K562 (cell line): ENCODE data around the gene MIB2. TPM values are rescaled to one million over a fixed set of nuclear protein-coding genes. Genes with fewer than 3 reads are reported as not detected.

Experiments used
- ARID4B ChIP-seq: sonication (generic); formaldehyde crosslinking; IDR thresholded peaks from 2 replicates; pipeline ENCODE4 v1.8.0; 2022; ENCODE audit warnings: mild to moderate bottlenecking, missing genetic modification reagents
- BRCA1 ChIP-seq, 2 experiments: fragments of 450-650 bp in 1 of 2; sonication (generic) in 1 of 2; formaldehyde crosslinking in 1 of 2; IDR thresholded peaks; 2 replicates each; pipeline versions ENCODE4 v1.5.0 to v1.6.1; 2017 to 2020; ENCODE audit warnings: mild to moderate bottlenecking in 1 of 2, missing genetic modification reagents in 1 of 2
- CBX8 ChIP-seq: fragments of 200-600 bp; sonication (generic); IDR thresholded peaks from 2 replicates; pipeline ENCODE4 v1.6.1; 2012; ENCODE audit warnings: borderline replicate concordance, mixed run types, low read depth, mild to moderate bottlenecking, moderate library complexity, mixed read lengths, low read length, control low read depth, inconsistent platforms; ENCODE audit not compliant: poor library complexity, severe bottlenecking; ENCODE audit errors: extremely low read depth
- CHCHD3 ChIP-seq: fragments of 250-450 bp; sonication (Bioruptor Pico); IDR thresholded peaks from 2 replicates; pipeline ENCODE4 v2.1.2; 2022; ENCODE audit warnings: mild to moderate bottlenecking
- ETV5 ChIP-seq: sonication (generic); formaldehyde crosslinking; IDR thresholded peaks from 2 replicates; pipeline ENCODE4 v1.4.0; 2020; ENCODE audit warnings: low read depth, mild to moderate bottlenecking, missing genetic modification reagents
- GATAD2A ChIP-seq: fragments of 450-650 bp; IDR thresholded peaks from 2 replicates; pipeline ENCODE4 v1.6.1; 2017
- HDAC2 ChIP-seq: fragments of 450-650 bp; IDR thresholded peaks from 2 replicates; pipeline ENCODE4 v1.6.1; 2016; ENCODE audit warnings: mild to moderate bottlenecking
- HDAC6 ChIP-seq: IDR thresholded peaks from 2 replicates; pipeline ENCODE4 v1.6.1; 2012; ENCODE audit warnings: low read depth, mild to moderate bottlenecking, control low read depth, inconsistent platforms, low read length, moderate library complexity
- KHSRP ChIP-seq: fragments of 450-650 bp; IDR thresholded peaks from 2 replicates; pipeline ENCODE4 v1.6.1; 2017
- NFYB ChIP-seq: IDR thresholded peaks from 2 replicates; pipeline ENCODE4 v1.6.1; 2011; ENCODE audit warnings: mild to moderate bottlenecking, moderate library complexity; ENCODE audit not compliant: insufficient read length; ENCODE audit errors: extremely low read depth
- NR4A1 ChIP-seq, 2 experiments: fragments of 250-450 bp in 1 of 2; fragments of 450-650 bp in 1 of 2; sonication (Bioruptor Pico) in 1 of 2; IDR thresholded peaks; 2 replicates each; pipeline versions ENCODE4 v1.4.0 to v1.6.1; 2016 to 2020; ENCODE audit warnings: mild to moderate bottlenecking in 2 of 2, missing compliant biosample characterization in 1 of 2, missing genetic modification characterization in 1 of 2, moderate library complexity in 1 of 2
- POLR2AphosphoS5 ChIP-seq: IDR thresholded peaks from 2 replicates; pipeline ENCODE4 v1.6.1; 2011; ENCODE audit warnings: mild to moderate bottlenecking, low read depth, low read length, moderate library complexity; ENCODE audit not compliant: control insufficient read depth, insufficient read depth
- SOX6 ChIP-seq: fragments of 450-650 bp; IDR thresholded peaks from 2 replicates; pipeline ENCODE4 v1.6.1; 2014; ENCODE audit warnings: mild to moderate bottlenecking
- STAT5A ChIP-seq: IDR thresholded peaks from 2 replicates; pipeline ENCODE4 v1.6.1; 2012; ENCODE audit warnings: low read length, inconsistent platforms, borderline replicate concordance
- STAT5B ChIP-seq: fragments of 250-450 bp; sonication (Bioruptor Pico); IDR thresholded peaks from 2 replicates; pipeline ENCODE4 v1.8.0; 2021; ENCODE audit warnings: mild to moderate bottlenecking, inconsistent platforms
- THAP7 ChIP-seq: fragments of 250-450 bp; sonication (Bioruptor Pico); IDR thresholded peaks from 2 replicates; pipeline ENCODE4 v1.5.0; 2021
- ZBTB7A ChIP-seq: IDR thresholded peaks from 2 replicates; pipeline ENCODE4 v1.6.1; 2011; ENCODE audit warnings: low read depth, mild to moderate bottlenecking, low read length, moderate library complexity, borderline replicate concordance; ENCODE audit not compliant: control insufficient read depth
- ZEB2 ChIP-seq: fragments of 450-650 bp; IDR thresholded peaks from 2 replicates; pipeline ENCODE4 v1.6.1; 2016
- ZFP36 ChIP-seq: fragments of 150-350 bp; IDR thresholded peaks from 2 replicates; pipeline ENCODE4 v1.6.1; 2018; ENCODE audit warnings: low read length, low read depth; ENCODE audit not compliant: partially characterized antibody
- ZNF239 ChIP-seq: fragments of 250-450 bp; sonication (Bioruptor Pico); IDR thresholded peaks from 2 replicates; pipeline ENCODE4 v1.4.0; 2020; ENCODE audit warnings: mild to moderate bottlenecking
- ZNF280A ChIP-seq: fragments of 450-650 bp; IDR thresholded peaks from 2 replicates; pipeline ENCODE4 v1.6.1; 2018; ENCODE audit warnings: mild to moderate bottlenecking, low read depth; ENCODE audit not compliant: partially characterized antibody
- polyA plus RNA-seq, 8 experiments: library from polyadenylated mRNA; depleted of rRNA in 4 of 8; stranded (reverse) in 5 of 8; unstranded in 3 of 8; fragments of >200 nt; fragmentation: Nextera tagmentation in 2 of 8; fragmentation: Illumina TruSeq in 1 of 8; extraction: Ambion mirVana in 2 of 8; extraction: Trizol in 1 of 8; gene quantifications; 2 replicates each; pipeline versions ENCODE4 v1.2.1 to v1.2.3, GENCODE V29; 2011 to 2014; ENCODE audit warnings: inconsistent platforms in 1 of 8, missing spikeins in 1 of 8
- total RNA-seq, 7 experiments: library from RNA; depleted of rRNA in 6 of 7; stranded (reverse); fragments of >200 nt in 6 of 7; fragmentation: Illumina TruSeq in 2 of 7; extraction: Trizol in 2 of 7; gene quantifications; 2 replicates each; pipeline versions ENCODE4 v1.2.1 to v1.2.3, GENCODE V29; 2011 to 2021; ENCODE audit warnings: low replicate concordance in 1 of 7

The MIB2 gene
- total and polyA plus RNA-seq, 9 of the 15 experiments (the other 6 are each of a cell fraction or from before 2014, with no cell fraction given), result 0.04 to 17.0 (median 4.9) TPM; not detected in 1

GRCh38 chr1:1599935-1600860, 15.1 kb upstream of the MIB2 start, which contains the start of gene FNDC10 (continued):
- TF ChIP-seq THAP7 (CRISPR knock-in tag) (no peak), NFYB (no peak), ZNF239 (CRISPR knock-in tag) (no peak), STAT5B (CRISPR knock-in tag) (no peak), GATAD2A (no peak), STAT5A (no peak), HDAC2 (no peak), ETV5 (CRISPR knock-in tag) (no peak), POLR2AphosphoS5 (no peak), HDAC6 (no peak; the same call in 1 of the 2 replicates), SOX6 (no peak), KHSRP (no peak), BRCA1 (IDR thresholded peaks at IDR 0.05) (no peak), BRCA1 (CRISPR knock-in tag; IDR thresholded peaks at IDR 0.05) (no peak), NR4A1 (CRISPR knock-in tag; IDR thresholded peaks at IDR 0.05) (no peak), NR4A1 (tag; IDR thresholded peaks at IDR 0.05) (no peak), CBX8 (no peak), ZFP36 (no peak), ZBTB7A (no peak), CHCHD3 (no peak), ZEB2 (no peak), ZNF280A (no peak), ARID4B (peak; percentile 67; the same call in 1 of the 2 replicates)
